GM13977 (cell line): Measurements from ENCODE around the gene SOWAHD.
A peak's percentile ranks its signal among the peaks of the same experiment; 100 is the strongest.

ENCODE experiments used
- DNase-seq: peaks from one replicate; pipeline ENCODE4 v3.0.0; 2012; ENCODE audit warnings: low spot score
- CTCF ChIP-seq: IDR thresholded peaks from 2 replicates; pipeline ENCODE4 v1.5.1; 2012; ENCODE audit warnings: mild to moderate bottlenecking, control low read depth; ENCODE audit not compliant: insufficient read depth; ENCODE audit errors: extremely low read depth, missing control alignments
- in situ Hi-C: fragments of 300-500 bp; cut with MboI; formaldehyde crosslinking; loops from one replicate; pipeline ENCODE4 v1.12.0; 2022; ENCODE audit warnings: low sequenced_read_pairs, low pct_unique_long_range_greater_than_20kb, mixed read lengths, inconsistent platforms; ENCODE audit not compliant: unreplicated experiment

The SOWAHD gene

GRCh38 chrX:119757646-119757978 is 776 bp upstream of the SOWAHD start:
- in situ Hi-C loops = no loop called here
- no peak for TF ChIP-seq CTCF
- DNase-seq = no peak

DNA sequence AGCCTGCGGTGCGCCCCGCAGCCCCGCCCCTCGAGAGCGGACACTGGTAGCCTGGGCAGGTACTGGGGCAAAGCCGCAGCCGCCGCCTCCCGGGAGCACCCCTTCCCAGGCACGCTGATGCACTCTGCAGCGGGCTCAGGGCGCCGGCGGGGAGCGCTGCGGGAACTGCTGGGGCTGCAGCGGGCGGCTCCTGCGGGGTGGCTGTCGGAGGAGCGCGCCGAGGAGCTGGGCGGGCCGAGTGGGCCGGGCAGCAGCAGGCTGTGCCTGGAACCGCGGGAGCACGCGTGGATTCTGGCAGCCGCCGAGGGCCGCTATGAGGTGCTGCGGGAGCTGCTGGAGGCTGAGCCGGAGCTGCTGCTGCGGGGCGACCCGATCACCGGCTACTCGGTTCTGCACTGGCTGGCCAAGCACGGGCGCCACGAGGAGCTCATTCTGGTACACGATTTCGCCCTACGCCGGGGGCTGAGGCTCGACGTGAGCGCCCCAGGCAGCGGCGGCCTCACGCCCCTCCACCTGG is 401 bp downstream of the SOWAHD start:
- TF ChIP-seq CTCF = no peak
- in situ Hi-C loops = no loop called here
- no peak for DNase-seq

GRCh38 chrX:119759248-119759766 is 919 bp downstream of the SOWAHD start:
- in situ Hi-C loops = no loop called here

DNA sequence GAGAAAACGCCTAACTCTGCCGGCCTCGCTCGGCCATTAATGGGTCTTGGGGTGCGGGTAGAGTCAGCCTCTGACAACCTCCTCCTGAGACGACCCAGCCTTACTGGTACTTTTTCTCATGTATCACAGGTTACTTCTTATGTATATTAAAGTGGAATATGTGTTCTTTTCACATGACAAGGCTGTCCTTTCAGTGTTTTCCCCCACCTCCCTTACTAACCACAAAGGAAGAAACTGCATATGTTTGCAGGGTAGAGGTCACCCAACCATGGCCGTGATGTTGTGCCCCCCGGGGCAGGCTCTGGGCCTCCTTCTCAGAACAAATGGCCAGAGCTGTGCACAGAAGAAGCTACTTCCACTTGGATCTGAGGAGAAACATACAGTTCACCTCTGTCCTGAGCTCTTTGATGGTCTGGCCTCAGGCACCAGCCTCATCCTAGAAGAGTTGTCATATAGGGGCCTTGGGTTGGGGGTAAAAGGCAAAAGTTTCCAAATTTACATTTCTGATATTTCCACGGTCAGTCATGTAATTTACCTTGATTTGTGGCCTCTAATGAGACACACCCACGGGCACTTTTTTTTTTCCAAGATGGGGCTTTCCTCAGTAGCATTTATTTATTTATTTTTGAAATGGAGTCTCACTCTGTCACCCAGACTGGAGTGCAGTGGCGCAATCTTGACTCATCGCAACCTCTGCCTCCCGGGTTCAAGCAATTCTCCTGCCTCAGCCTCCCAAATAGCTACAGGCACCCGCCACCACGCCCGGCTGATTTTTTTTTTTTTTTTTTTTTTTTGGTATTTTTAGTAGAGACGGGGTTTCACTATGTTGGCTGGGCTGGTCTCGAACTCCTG is 1.9 kb downstream of the SOWAHD start:
- in situ Hi-C loops = no loop called here
- DNase-seq = peak; percentile 46

More at GRCh38 chrX:119759248-119759766, 919 bp downstream of the SOWAHD start:
- TF ChIP-seq CTCF = no peak
- no peak for DNase-seq

DNA sequence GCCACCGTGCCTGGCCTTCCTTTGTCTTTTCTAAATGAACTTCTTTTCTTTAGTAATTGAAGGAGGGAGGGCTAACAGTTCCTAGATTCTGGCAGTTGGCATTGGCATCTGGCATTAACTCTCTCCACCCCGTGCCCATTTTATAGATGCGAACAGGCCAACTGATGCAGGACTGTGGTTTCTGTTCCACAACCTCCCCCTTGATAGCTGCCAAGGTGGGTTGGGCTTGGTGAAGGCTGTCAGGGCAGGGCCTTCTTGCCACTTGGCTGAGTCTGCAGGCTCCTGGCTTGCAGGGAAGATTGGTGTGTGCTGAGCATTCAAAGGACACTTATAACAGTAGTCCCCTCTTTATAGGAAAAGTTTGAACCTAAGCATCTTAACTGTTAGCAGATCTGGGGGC is 4.3 kb downstream of the SOWAHD start:
- DNase-seq = no peak
- no peak for TF ChIP-seq CTCF
- in situ Hi-C loops = no loop called here

More for the DNA sequence above, 1.9 kb downstream of the SOWAHD start:
- TF ChIP-seq CTCF = no peak

DNA sequence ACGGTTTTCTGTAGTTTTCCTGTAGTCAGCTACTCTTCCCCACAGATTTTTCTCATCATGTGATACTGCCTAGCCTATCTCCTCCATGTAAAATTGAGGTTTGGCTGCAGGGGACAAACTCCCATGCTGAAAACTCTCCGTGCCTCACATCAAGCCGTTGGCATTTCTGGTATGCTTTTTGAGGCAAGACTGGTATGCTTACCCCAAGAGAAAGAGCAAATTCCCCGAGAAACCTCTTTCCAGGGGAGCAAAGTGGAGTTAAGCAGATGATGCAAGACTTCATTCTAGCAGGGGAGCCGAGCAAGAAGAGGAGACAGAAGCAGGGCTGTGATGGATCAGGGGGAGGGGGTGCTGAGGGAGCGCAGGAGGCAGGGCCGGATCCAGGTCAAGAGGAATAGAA is 4.8 kb downstream of the SOWAHD start:
- TF ChIP-seq CTCF = no peak
- DNase-seq = no peak
- in situ Hi-C loops = no loop called here
